Kasumi-1 (cell line): ENCODE data around the gene SMG6.

ENCODE experiments used
- DNase-seq, 2 experiments: peaks; one replicate each; lab custom pipeline; 2025; lab: John Stamatoyannopoulos, UW

SMG6 gene

DNA sequence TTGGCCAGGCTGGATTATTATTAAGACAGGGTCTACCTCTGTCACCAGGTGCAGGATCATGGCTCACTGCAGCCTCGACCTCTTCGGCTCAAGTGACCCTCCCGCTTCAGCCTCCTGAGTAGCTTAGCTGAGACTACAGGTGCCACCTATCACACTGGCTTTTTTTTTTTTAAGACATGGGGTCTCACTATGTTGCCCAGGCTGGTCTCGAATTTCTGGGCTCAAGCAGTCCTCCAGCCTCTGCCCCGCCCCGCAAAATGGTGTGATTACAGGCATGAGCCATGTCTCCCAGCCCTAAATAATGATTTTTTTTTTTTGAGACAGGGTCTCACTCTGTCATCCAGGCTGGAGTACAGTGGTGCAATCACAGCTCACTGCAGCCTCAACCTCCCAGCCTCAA, 256.0 kb downstream of the SMG6 start:
- DNase-seq = no peak

DNA sequence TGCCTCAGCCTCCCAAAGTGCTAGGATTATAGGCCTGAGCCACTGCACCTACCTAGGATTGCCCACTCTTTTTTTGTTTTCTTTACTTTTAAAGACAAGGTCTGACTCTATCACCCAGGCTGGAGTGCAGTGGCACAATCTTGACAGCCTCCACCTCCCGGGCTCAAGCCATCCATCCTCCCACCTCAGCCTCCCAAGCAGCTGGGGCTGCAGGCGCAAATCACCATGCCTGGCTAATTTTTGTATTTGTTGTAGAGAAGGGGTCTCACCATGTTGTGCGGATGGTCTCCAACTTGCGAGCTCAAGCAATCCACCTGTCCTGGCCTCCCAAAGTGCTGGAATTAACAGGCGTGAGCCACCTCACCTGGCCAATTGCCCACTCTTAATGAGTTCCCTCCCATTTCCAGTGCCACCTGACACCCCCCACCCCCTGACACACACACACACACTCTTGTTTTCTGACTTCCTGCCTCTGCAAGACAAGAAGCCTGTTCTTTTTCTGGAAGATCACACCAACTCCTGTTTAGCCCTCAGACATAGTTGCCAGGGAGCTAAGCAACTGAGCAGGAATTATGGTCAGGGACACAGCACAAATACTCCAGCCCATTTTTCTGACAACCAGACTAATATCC, 259.2 kb downstream of the SMG6 start:
- no peak for DNase-seq

DNA sequence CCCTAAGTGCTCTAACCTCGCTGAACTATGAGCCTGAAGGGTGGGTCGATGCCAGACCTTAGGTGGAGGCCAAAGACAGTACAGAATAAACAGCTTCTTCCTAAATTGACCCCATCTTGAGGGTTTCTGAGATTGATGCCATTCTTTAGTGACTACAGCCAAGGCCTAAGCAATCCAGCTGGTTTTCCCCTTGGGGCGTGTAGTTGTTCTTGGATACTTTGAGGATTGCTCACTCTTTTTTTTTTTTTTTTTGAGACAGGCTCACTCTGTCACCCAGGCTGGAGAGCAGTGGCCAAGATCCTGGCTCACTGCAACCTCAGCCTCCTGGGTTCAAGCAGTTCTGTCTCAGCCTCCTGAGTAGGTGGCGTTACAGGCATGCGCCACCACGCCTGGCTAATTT, 259.8 kb downstream of the SMG6 start:
- no peak for DNase-seq

DNA sequence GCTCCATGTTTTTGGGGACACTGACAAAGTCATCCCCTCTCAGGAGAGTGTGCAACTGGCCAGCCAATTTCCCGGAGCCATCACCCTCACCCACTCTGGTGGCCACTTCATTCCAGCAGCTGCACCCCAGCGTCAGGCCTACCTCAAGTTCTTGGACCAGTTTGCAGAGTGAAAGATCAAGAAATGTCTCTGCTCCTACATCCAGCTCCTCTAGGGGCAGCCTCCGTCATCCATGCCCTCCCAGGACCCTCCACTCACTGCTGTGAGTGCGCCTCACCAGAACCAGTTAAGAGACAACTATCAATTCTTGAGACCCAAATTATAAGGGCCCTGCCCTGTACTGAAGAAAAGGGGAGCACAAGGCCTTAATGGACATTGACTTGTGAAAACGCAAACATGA, 260.7 kb downstream of the SMG6 start:
- no peak for DNase-seq

DNA sequence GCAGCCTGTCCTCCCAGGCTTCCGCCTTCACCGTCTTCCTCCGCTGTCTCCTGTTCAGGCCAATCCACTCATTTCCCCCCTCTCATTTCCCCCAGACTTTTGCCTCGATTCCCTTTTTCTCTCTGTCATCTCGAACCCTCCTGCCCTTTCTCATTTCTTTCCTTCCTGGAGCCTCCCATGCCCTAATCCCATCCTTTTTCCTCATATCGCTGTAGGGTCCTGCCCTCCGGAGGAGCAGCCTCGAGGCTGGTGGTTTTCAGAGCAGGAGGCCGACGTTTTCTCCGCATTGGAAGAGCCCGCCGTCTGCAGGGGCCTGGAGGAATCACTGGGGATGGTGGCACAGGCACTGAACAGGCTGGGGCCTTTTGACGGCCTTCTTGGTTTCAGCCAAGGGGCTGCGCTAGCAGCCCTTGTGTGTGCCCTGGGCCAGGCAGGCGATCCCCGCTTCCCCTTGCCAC, 261.2 kb downstream of the SMG6 start:
- DNase-seq = peak in 1 of 2 experiments; percentile 2

DNA sequence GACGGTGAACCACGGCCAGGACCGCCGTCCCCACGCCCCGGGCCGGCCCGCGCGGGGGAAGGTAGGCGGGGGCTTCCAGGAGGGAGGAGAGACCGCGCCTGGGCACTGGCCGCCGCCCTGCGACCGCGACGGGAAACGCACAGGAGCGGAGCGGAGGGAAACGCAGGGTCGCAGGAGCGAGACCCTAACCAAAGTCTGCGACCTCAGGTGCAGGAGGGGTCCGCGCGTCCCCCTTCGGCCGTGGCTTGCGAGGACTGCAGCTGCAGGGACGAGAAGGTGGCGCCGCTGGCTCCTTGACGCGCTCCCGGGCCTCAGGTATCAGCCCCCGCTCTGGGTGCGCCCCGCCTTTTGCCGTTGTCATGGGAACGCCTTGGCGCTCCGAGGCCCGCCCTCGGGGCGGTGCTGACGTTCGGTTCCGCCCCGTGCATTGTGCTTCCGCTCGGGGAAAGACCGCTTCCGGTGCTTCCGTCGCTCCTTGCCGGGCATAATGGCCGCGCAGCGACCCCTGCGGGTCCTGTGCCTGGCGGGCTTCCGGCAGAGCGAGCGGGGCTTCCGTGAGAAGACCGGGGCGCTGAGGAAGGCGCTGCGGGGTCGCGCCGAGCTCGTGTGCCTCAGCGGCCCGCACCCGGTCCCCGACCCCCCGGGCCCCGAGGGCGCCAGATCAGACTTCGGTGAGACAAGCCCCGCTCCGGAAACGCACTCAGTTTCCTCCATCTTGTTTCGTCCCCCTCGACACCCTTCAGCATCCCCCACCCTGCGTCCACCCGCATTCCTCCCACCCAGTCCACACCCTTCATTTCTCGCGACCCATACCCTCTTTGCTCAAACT, 261.8 kb downstream of the SMG6 start, which contains the start of gene OVCA2:
OVCA2 (plus strand) TSS at position 462 of the 829 bp plus-strand sequence; CDS start at position 488, 26 bp downstream.
- DNase-seq = peak; percentile 58 to 66

DNA sequence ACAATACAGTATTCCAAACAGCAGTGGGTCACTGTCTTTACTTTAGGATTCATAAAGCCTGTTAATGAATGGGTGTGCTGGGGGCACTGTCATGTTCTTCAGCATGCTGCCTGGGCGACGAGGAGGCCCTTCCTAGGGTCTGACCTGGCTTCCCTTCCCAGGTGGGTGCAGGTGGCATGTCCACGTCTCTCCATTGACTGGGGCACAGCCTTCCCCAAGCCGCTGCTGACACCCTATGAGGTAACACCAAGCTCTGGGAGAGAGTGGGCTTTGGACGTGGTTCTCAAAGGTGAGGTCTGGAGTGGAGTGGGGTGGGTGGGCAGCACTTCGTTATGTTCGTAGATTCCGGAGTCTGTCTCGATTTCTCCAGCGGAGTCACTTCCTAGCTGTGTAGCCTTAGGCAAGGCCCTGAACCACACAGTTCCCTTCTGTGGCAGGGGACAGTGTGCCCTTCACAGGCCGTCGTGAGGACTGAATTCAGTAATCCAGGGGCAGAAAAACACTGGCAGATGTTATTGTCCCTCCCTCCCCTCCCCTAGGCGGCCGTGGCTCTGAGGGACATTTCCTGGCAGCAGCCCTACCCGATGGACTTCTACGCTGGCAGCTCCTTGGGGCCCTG, 262.5 kb downstream of the SMG6 start:
- no peak for DNase-seq

DNA sequence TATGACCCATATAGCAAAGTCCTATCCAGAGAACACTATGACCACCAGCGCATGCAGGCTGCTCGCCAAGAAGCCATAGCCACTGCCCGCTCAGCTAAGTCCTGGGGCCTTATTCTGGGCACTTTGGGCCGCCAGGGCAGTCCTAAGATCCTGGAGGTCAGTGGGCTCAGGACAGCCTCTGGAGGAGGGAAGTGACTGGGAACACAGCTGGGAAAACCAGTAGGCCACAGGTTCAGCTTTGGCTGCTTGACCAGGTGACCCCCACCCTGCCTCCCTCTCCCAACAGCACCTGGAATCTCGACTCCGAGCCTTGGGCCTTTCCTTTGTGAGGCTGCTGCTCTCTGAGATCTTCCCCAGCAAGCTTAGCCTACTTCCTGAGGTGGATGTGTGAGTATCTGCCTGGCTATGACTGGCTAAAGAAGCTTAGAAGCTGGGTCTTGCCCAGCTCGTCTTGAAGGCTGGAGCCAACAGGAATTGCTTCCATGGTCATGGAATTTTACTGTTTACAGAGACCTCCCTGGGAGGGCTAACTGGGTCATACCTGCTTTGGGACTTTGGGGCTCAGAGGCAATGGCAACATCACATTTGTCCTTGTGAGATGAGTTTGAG, 263.3 kb downstream of the SMG6 start:
- no peak for DNase-seq

DNA sequence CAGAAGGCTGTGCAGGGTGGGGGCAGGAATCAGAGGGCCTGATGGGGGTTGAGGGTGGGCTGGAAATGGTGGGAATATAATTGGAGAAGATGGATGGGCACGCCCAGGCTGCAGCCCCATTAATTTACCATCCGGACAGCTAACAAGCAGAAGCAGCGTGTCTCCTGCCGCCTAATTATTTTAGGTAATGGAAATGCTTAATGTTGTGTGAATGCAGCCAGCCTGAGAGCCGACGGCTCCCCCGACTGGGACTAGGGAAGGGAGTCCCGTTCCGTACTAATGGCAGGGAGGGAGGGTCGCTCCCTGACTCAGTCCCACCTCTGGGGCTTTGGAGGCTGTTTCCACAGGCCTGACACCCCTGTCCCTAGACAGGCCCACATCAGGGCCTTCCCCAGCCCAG, 266.4 kb downstream of the SMG6 start:
- DNase-seq = no peak

DNA sequence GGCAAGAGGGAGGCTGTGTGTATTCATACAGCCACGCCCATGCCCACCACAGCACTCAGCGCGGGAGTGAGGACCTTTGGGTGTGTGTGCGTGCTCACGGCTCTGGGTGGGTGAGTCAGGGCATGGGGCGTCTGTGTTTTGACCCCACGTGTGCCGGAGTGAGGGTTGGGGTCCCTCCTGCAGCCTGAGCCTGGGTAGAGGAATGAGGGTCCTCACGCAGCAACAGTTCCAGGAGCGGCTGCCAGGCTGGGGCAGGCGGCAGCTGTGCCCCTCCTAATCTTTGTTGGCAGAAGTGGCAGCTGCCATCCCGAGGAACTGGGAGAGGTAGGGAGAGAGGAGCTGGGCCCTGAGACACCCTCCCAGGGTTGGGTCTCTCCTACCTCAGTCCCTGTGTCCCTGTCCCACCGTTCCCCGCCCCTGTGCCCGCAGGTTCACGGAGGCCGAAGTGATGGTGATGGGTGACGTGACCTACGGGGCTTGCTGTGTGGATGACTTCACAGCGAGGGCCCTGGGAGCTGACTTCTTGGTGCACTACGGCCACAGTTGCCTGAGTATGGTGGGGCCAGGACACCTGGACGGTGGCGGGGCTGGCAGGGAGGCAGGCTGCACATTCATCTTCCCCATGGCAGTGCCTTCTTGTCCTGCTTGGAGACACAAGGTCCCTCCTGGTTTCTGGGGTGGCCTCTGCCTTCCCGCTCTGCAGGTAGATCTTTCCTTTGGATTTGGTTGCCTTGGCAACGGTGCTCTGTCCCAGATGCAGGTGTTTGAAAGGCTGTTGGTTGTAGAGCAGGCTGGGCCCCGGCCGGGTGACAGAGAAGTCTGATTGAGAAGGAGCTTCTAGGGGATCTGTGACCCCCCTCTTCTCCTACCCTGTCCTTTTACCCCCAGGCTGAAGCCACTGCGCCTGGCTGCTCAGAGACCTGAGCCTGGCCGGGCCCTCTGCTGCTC, 267.8 kb downstream of the SMG6 start:
- no peak for DNase-seq

DNA sequence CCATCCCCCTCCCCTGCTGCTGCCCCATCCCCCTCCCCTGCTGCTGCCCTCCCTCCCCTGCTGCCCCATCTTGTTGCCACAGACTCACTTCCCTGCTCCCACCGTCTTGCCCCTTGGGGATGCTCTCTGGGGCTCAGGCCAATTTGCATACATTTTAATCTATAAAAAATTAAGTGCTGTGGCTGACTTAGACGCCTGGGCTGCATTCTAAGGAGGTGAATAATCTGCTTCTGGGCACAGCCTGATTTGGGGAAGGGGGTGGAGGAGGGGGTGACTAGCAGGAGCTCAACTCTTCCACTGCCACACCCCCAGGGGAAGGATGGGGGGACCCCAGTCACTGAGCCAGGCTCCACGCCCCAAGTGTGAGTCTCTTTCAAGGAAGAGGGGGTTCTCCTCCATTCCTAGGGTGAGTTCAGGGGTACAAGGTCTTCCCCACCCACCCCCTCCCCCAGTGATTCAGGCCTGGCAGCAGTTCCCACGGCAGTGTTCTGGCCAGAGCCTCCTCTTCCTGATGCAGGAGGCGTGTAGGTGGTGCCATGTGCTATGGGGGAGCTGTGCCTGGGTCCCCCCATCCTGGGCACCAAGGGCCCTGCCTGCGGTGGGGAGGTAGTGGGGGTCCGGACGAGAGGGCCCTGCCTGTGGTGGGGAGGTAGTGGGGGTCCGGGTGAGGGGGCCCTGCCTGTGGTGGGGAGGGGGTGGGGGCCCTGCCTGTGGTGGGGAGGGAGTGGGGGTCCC, 268.6 kb downstream of the SMG6 start:
- no peak for DNase-seq

DNA sequence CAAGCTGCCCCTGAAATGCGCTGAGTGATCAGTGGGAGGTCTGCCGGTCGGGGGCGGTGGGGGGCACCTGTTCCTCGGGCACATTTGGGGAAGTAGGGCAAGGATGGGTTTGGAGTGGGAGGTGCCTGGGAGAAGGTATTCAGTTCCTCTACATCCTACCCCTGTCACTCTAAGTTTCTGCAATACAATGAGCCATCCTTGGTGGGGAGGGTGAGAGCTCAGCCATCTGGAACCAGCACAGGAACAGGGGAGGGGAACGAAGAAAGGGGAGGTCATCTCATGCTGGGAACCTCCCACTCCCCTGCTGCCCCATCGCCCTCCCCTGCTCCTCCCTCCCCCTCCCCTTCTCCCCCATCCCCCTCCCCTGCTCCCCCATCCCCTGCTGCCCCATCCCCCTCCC, 269.4 kb downstream of the SMG6 start:
- DNase-seq = no peak

DNA sequence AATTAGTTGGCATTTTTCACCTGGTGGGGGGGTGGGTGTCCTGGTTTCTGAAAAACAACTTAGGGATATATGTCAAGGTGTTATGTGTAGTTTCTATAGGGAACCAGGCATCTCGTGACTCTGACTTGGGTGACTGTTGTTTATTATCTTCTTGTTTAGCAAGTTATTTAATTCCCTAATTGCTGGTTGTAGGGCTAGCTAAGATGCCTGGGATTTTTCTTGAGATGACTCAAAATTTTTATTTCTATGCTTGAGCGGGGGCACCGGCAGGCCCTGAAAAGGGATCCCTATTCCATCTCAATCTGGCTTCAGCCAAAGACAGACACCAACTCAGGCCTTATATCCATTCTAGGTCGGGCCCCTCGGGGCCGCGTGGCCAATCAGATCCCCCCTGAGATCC, 270.4 kb downstream of the SMG6 start:
- DNase-seq = no peak

DNA sequence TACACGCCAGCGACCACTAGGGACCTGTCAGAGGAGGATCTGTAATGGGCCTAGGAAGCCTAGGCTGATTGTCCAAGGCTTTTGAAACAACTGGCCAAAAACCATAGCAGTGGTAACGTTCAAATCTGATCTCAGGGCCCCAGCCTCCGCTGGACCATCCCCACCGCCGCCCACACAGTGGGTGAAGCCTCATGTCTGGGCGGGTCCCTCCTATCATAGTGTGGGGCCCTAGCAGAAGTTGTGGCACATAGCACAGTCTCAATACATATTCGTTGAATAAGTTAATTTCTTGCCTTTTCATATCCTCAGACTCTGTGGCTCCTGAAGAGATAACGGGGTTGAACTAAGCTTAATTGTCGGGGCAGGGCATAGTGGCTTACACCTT, 272.8 kb downstream of the SMG6 start:
- DNase-seq = no peak

DNA sequence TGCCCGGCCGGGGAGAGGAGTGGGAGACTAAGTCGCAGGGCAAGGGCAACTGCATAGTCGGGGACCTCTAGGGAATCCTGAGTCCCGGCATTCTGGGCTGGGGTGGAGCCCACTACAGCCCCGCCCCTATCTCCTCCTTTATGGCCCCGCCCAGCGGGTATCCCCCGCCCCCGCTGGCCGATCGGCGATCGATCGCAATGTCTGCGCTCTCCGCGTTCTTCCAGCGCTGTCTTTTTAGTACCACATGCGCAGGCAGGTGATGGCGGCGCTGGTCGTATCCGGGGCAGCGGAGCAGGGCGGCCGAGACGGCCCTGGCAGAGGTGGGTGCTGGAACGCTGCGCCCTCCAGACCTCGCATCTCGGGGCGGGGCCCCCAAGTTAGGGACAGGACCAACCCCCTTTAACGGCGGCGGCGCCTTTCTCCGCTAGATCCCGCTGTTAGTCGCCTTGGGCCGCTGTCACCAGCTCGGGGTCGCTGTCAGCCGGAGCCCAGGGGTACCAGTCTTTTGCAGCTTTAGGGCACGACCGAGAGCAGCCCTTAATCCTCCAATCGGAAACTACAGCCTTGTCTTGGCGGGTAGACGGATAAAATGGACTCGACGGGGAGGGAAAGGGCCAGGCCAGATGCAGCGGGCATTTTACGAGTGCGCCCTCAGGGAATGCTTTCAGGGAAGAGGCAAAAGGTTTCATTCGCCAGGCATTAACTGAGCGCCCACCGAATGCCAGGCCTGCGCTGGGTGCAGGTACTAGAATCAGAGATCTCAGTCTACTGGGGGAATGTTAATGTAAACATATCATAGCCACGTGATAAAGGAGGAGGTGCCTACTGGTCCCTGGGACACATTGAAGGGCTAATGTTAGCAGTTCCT, 273.4 kb downstream of the SMG6 start, which contains the start of gene DPH1:
DPH1 (plus strand) TSS at position 243 of the 868 bp plus-strand sequence; CDS start at position 260, 17 bp downstream.
- peak; percentile 54 to 75 for DNase-seq

DNA sequence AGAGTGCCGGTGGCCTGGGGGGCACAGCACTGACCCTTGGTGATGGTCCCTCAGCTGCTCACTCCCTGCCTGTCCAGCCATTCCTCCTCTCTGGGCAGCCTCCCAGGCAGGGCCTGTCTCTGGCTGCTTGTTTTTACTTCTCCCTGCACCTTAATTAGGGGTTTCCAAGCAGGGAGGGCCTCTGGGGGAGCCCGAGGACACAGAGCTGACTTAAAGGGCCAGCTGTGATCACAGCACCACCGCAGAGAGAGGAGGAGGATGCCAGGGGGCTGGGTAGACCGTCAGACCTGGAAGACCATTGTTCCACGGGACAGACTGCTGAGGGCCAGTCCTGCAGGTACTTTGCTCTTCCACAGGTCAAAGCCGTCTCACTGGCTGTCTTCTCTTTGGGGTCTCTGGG, 274.8 kb downstream of the SMG6 start:
- DNase-seq = no peak

DNA sequence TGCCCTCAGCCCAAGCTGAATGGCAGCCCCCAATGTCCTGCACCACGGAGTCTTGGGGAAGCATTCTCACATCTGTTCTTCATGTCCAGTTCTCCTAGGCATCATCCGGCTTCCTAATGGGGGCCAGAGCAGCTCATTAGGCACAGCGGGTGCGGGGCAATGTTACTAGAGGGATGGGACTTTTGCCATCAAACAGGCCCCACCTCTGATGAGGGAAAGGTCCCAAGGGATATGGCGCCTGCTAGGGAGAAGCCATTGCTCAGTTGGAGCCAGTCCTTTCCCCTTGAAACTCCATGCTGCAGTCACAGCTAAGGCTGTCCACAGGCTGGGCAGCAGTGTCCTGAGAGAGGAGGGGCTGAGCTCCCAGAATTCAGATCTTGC, 275.4 kb downstream of the SMG6 start:
- DNase-seq = no peak

DNA sequence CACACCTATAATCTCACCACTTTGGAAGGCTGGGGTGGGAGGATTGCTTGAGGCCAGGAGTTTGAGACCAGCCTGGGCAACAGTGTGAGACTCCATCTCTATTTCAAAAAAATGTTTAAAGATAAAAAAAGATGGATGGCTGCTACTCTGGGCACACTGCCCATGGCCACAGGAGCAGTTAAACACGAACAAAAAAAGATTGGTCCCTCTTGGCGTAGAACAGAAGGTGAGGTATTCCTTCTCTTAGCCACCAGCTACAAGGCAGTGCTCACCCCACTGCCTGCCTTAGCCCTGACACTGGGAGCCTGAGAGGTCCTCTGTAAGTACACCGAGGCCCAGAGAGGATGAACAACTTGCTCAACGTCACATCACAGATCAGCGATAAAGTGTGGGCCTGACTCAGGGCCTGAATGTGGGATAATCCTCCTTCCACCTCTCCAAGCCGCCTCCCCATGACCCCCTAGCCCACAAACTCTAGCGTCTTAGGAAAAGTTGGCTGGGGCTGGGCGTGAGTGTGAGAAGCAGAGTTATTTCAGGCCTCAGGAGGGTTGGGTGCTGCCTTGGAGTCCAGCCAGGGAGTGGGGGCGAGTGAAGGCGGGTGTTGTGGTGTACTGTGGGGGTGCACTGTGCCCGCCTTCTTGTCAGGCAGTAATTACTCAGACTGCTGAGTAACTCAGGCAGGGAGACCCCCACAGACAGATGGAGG, 275.9 kb downstream of the SMG6 start:
- no peak for DNase-seq
